Ascending aorta (tissue), 2 donors: ENCODE results near the gene AKAP13. TPM values are rescaled to one million over a fixed set of nuclear protein-coding genes. Genes with fewer than 3 reads are reported as not detected.

Source experiments
- DNase-seq, 2 donors: peaks; one replicate each; pipeline ENCODE4 v3.0.0-alpha.2; 2019; ENCODE audit warnings: low spot score in 2 of 2
- H3K27ac ChIP-seq, 2 donors: fragments of 200-600 bp; sonication (generic); one replicate each; pipeline ENCODE4 v1.5.1; 2016 to 2017; ENCODE audit warnings: mild to moderate bottlenecking in 1 of 2
- H3K27me3 ChIP-seq: fragments of 200-600 bp; sonication (generic); one replicate; pipeline ENCODE4 v1.5.1; 2017
- H3K36me3 ChIP-seq, 2 donors: fragments of 200-600 bp; sonication (generic); one replicate each; pipeline ENCODE4 v1.5.1; 2016
- H3K4me1 ChIP-seq, 2 donors: fragments of 200-600 bp; sonication (generic); one replicate each; pipeline ENCODE4 v1.5.1; 2016 to 2017; ENCODE audit warnings: mild to moderate bottlenecking in 1 of 2
- H3K4me3 ChIP-seq, 2 donors: fragments of 200-600 bp; sonication (generic); one replicate each; pipeline ENCODE4 v1.5.1; 2016 to 2017; ENCODE audit warnings: mild to moderate bottlenecking in 1 of 2
- H3K9me3 ChIP-seq, 2 donors: fragments of 200-600 bp; sonication (generic); one replicate each; pipeline ENCODE4 v1.5.1; 2016
- intact Hi-C: fragments of 100-400 bp; cut with DNase I; formaldehyde crosslinking; loops from one replicate; pipeline ENCODE4 v1.15.1; 2023
- total RNA-seq: library from RNA; depleted of rRNA; stranded (reverse); fragments of >200 nt; gene quantifications from one replicate; pipeline ENCODE4 v1.1.0, GENCODE V29; 2016
- TF ChIP-seq, protein P1 (sequence below), 3 experiments: fragments of 200-600 bp in 2 of 3; fragments of 450-650 bp in 1 of 3; sonication (generic) in 2 of 3; IDR thresholded peaks; one replicate each; pipeline ENCODE4 v1.5.1; 2016 to 2019; ENCODE audit warnings: antibody characterized with exemption in 3 of 3, mild to moderate bottlenecking in 1 of 3, moderate library complexity in 1 of 3

The AKAP13 gene
- total RNA-seq, 1 donor from 2014 or later = 74.3 TPM

DNA sequence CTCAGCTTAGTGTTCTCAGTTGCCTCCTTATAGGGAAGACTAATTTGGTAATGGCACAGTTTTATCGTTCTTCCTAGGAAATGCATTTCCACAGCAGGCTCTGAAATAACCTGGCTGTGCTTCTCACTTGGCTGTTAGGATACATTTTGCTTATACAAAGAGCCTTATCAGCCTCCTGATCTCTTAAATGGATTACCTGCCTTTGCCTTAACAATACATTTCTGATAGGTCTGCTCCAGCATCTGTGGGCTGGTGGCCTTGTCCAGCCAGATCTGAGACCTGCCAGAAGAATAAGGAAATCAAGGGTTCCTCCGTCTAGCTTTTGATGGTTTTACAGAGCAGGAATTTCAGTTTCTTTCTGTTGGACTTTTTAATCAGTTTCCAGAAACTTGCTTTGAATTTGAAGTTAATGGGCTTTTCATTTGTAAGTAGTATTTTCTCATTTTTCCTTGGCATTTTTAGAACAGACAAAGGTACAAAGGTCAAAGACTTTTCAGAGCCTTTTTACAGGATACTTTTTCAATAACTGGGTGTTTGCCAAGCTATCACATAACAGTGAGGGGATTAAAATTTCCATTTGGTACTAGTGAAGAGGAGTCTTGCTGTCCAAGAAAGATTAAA, 116.3 kb downstream of the AKAP13 start:
- no peak for DNase-seq
- Histone ChIP-seq H3K9me3 (no peaks in the 10 kb centered on the region), H3K36me3 (no peaks in the 10 kb centered on the region), H3K4me1 (peaks cover 0 to 3% of the 10 kb centered on the region in 2 donors), H3K27me3 (no peaks in the 10 kb centered on the region), H3K27ac (no peak overlapping the region), H3K4me3 (no peak overlapping the region)
- intact Hi-C loops = no loop called here
- TF ChIP-seq, protein P1, sequence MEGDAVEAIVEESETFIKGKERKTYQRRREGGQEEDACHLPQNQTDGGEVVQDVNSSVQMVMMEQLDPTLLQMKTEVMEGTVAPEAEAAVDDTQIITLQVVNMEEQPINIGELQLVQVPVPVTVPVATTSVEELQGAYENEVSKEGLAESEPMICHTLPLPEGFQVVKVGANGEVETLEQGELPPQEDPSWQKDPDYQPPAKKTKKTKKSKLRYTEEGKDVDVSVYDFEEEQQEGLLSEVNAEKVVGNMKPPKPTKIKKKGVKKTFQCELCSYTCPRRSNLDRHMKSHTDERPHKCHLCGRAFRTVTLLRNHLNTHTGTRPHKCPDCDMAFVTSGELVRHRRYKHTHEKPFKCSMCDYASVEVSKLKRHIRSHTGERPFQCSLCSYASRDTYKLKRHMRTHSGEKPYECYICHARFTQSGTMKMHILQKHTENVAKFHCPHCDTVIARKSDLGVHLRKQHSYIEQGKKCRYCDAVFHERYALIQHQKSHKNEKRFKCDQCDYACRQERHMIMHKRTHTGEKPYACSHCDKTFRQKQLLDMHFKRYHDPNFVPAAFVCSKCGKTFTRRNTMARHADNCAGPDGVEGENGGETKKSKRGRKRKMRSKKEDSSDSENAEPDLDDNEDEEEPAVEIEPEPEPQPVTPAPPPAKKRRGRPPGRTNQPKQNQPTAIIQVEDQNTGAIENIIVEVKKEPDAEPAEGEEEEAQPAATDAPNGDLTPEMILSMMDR (IDR thresholded peaks at IDR 0.05) = no peak

GRCh38 chr15:85497172-85497569, 116.8 kb downstream of the AKAP13 start:
- Histone ChIP-seq H3K27ac (no peak overlapping the region), H3K4me1 (peaks cover 0 to 3% of the 10 kb centered on the region in 2 donors), H3K9me3 (no peaks in the 10 kb centered on the region), H3K4me3 (no peak overlapping the region), H3K36me3 (no peaks in the 10 kb centered on the region), H3K27me3 (no peaks in the 10 kb centered on the region)
- intact Hi-C loops = no loop called here
- TF ChIP-seq, protein P1 (IDR thresholded peaks at IDR 0.05) = no peak
- DNase-seq = no peak

DNA sequence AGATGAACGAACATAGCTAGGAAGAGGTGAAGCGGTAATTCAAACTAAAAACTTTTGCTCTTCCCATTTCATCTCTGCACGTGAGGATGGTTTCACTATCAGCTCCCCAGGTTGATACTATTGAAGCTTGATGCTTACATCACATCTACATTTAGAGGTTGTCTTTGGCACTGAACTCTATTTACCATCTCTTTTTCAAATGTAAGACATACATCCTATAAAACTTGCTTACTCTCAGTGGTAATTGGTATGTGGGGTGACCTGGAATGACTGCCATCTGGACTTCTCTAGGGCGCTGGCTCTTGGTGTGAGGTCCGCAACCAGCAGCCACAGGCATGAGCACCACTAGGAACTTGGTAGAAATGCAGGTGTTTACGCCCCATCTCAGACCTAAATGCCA, 118.1 kb downstream of the AKAP13 start:
- Histone ChIP-seq H3K4me3 (no peak overlapping the region), H3K4me1 (peaks cover 0 to 3% of the 10 kb centered on the region in 2 donors), H3K27ac (no peak overlapping the region), H3K36me3 (no peaks in the 10 kb centered on the region), H3K27me3 (no peaks in the 10 kb centered on the region), H3K9me3 (no peaks in the 10 kb centered on the region)
- intact Hi-C loops = no loop called here
- TF ChIP-seq, protein P1 (IDR thresholded peaks at IDR 0.05) = no peak
- DNase-seq = no peak

- no peaks in the 10 kb centered on the region for H3K36me3 ChIP-seq
- TF ChIP-seq, protein P1 (IDR thresholded peaks at IDR 0.05) = no peak
- H3K9me3 ChIP-seq = no peaks in the 10 kb centered on the region
- no peaks in the 10 kb centered on the region for H3K27me3 ChIP-seq
- no peak overlapping the region for H3K4me3 ChIP-seq
- no peak for DNase-seq
- H3K27ac ChIP-seq = no peak overlapping the region
- intact Hi-C loops = no loop called here
- peaks cover 0 to 3% of the 10 kb centered on the region in 2 donors for H3K4me1 ChIP-seq
These were observed 119.0 kb downstream of the AKAP13 start for GRCh38 chr15:85499371-85499887.

GRCh38 chr15:85500060-85500708, 119.8 kb downstream of the AKAP13 start:
- Histone ChIP-seq H3K9me3 (no peaks in the 10 kb centered on the region), H3K4me1 (peaks cover 0 to 6% of the 10 kb centered on the region in 2 donors), H3K4me3 (no peak overlapping the region), H3K27ac (no peak overlapping the region), H3K27me3 (no peaks in the 10 kb centered on the region), H3K36me3 (no peaks in the 10 kb centered on the region)
- TF ChIP-seq, protein P1 (IDR thresholded peaks at IDR 0.05) = no peak
- intact Hi-C loops = no loop called here
- no peak for DNase-seq
